GM12878 (cell line): ENCODE results near the gene RASGRF1. TPM values are rescaled to one million over a fixed set of nuclear protein-coding genes. Genes with fewer than 3 reads are reported as not detected.

Experiments
- ATAC-seq: fragments of 200-7000 bp; cut with Tn5 transposase; 3 replicates; pipeline ENCODE4 v1.9.1; 2020; ENCODE audit warnings: mild to moderate bottlenecking, moderate library complexity
- BruUV-seq: library from RNA; stranded (reverse); fragments of 400-500 nt; replicated peaks from 2 replicates; lab custom pipeline; 2021; lab: Mats Ljungman, UMichigan
- CTCF ChIA-PET: fragments of 300-600 bp; sonication (Branson Sonifier 250); formaldehyde crosslinking; extraction: SDS; loops from one replicate; lab custom pipeline; 2021; ENCODE audit warnings: inconsistent platforms; lab: Yijun Ruan, JAX
- POLR2A ChIA-PET: fragments of 350-600 bp; formaldehyde crosslinking; extraction: SDS; loops from one replicate; lab custom pipeline; 2021; ENCODE audit warnings: inconsistent platforms; lab: Charles Lee
- RAD21 ChIA-PET: fragments of 300-600 bp; sonication (Branson Sonifier 250); formaldehyde crosslinking; loops from one replicate; lab custom pipeline; 2023; ENCODE audit warnings: antibody characterized with exemption; ENCODE audit not compliant: unreplicated experiment; lab: Charles Lee
- SMC1A ChIA-PET: fragments of 300-600 bp; sonication (Branson Sonifier 250); formaldehyde crosslinking; loops from one replicate; lab custom pipeline; 2023; ENCODE audit not compliant: unreplicated experiment, uncharacterized antibody; lab: Charles Lee
- DNase-seq: peaks from one replicate; pipeline ENCODE4 v3.0.0-alpha.2; 2011; ENCODE audit warnings: low read depth, low spot score
- FAIRE-seq: peaks from 3 replicates; lab custom pipeline; 2011; peaks lifted over from hg19 to GRCh38; lab: Jason Lieb, UNC
- H2AFZ ChIP-seq: 2 replicates; pipeline ENCODE4 v1.6.0; 2011; ENCODE audit warnings: low read depth, low read length, control low read depth; ENCODE audit not compliant: control insufficient read depth
- H3K27ac ChIP-seq: 2 replicates; pipeline ENCODE4 v1.5.1; 2011; ENCODE audit warnings: control low read depth; ENCODE audit not compliant: control insufficient read depth, insufficient read depth
- H3K27me3 ChIP-seq, 2 experiments: replicated peaks in 1 of 2; 2 replicates each; pipeline versions ENCODE4 v1.6.0 to v1.6.1; 2011; ENCODE audit warnings: low read length in 1 of 2; ENCODE audit not compliant: control insufficient read depth in 2 of 2, insufficient read depth in 2 of 2
- H3K36me3 ChIP-seq, 2 experiments: 2 replicates each; pipeline ENCODE4 v1.5.1; 2011; ENCODE audit warnings: low read length in 1 of 2; ENCODE audit not compliant: control insufficient read depth in 2 of 2, insufficient read depth in 2 of 2
- H3K4me1 ChIP-seq: 2 replicates; pipeline ENCODE4 v1.6.1; 2011; ENCODE audit warnings: mild to moderate bottlenecking, low read length, moderate library complexity, mixed read lengths; ENCODE audit not compliant: control insufficient read depth, insufficient read depth
- H3K4me2 ChIP-seq: 2 replicates; pipeline ENCODE4 v1.6.0; 2011; ENCODE audit warnings: control low read depth; ENCODE audit not compliant: control insufficient read depth, insufficient read depth
- H3K4me3 ChIP-seq: fragments of 200-600 bp; sonication (generic); 2 replicates; pipeline ENCODE4 v1.5.1; 2016
- H3K79me2 ChIP-seq: 2 replicates; pipeline ENCODE4 v1.6.0; 2011; ENCODE audit warnings: low read length; ENCODE audit not compliant: control insufficient read depth, insufficient read depth
- H3K9ac ChIP-seq: 2 replicates; pipeline ENCODE4 v1.8.0; 2011; ENCODE audit warnings: low read length, control low read depth, mixed read lengths; ENCODE audit not compliant: control insufficient read depth, insufficient read depth
- H3K9me3 ChIP-seq: replicated peaks from 3 replicates; pipeline ENCODE4 v1.5.1; 2011; ENCODE audit warnings: mild to moderate bottlenecking, low read length; ENCODE audit not compliant: control insufficient read depth, insufficient read depth
- H4K20me1 ChIP-seq: 2 replicates; pipeline ENCODE4 v1.6.0; 2011; ENCODE audit not compliant: control insufficient read depth, insufficient read depth
- BHLHE40 ChIP-seq, 2 experiments: fragments of 450-650 bp in 1 of 2; IDR thresholded peaks; 2 replicates each; pipeline ENCODE4 v1.6.1; 2011 to 2017; ENCODE audit warnings: low read depth in 2 of 2, borderline replicate concordance in 1 of 2, improper control_type of control experiment in 1 of 2, low read length in 1 of 2, mild to moderate bottlenecking in 1 of 2
- CBX3 ChIP-seq: fragments of 200-600 bp; sonication (generic); IDR thresholded peaks from 2 replicates; pipeline ENCODE4 v1.6.1; 2016; ENCODE audit warnings: low read depth, borderline replicate concordance
- CBX5 ChIP-seq: sonication (generic); IDR thresholded peaks from 2 replicates; pipeline ENCODE4 v1.6.1; 2016; ENCODE audit warnings: low read depth, moderate library complexity, mild to moderate bottlenecking, inconsistent platforms
- EED ChIP-seq: sonication (generic); IDR thresholded peaks from 2 replicates; pipeline ENCODE4 v1.6.1; 2016; ENCODE audit warnings: antibody characterized with exemption, low read depth
- IKZF1 ChIP-seq: fragments of 450-650 bp; conservative IDR thresholded peaks from 2 replicates; pipeline ENCODE4 v1.6.1; 2017; ENCODE audit warnings: antibody characterized with exemption, mild to moderate bottlenecking
- IRF4 ChIP-seq: IDR thresholded peaks from 2 replicates; pipeline ENCODE4 v1.6.1; 2011; ENCODE audit warnings: low read depth, low read length
- KAT2A ChIP-seq: conservative IDR thresholded peaks from 2 replicates; pipeline ENCODE4 v1.6.1; 2011; ENCODE audit warnings: low read depth, low read length; ENCODE audit not compliant: control insufficient read depth
- KDM1A ChIP-seq: fragments of 200-600 bp; sonication (generic); IDR thresholded peaks from 2 replicates; pipeline ENCODE4 v1.6.1; 2016; ENCODE audit warnings: borderline replicate concordance
- MTA3 ChIP-seq: IDR thresholded peaks from 2 replicates; pipeline ENCODE4 v1.6.1; 2012; ENCODE audit warnings: low read length, inconsistent platforms, borderline replicate concordance
- PAX5 ChIP-seq: IDR thresholded peaks from 2 replicates; pipeline ENCODE4 v1.6.1; 2011; ENCODE audit warnings: low read depth, low read length, borderline replicate concordance
- POLR2AphosphoS5 ChIP-seq: IDR thresholded peaks from 2 replicates; pipeline ENCODE4 v1.6.1; 2011; ENCODE audit warnings: mild to moderate bottlenecking, low read length, inconsistent platforms
- POU2F2 ChIP-seq: IDR thresholded peaks from 3 replicates; pipeline ENCODE4 v1.6.1; 2011; ENCODE audit warnings: low read depth, mild to moderate bottlenecking, low read length, borderline replicate concordance
- SMAD1 ChIP-seq: fragments of 450-650 bp; IDR thresholded peaks from 2 replicates; pipeline ENCODE4 v1.6.1; 2018; ENCODE audit warnings: mild to moderate bottlenecking, low read depth; ENCODE audit not compliant: partially characterized antibody
- SPI1 ChIP-seq: IDR thresholded peaks from 2 replicates; pipeline ENCODE4 v1.6.1; 2011; ENCODE audit warnings: low read depth, mild to moderate bottlenecking, low read length, moderate library complexity, borderline replicate concordance; ENCODE audit not compliant: insufficient read depth
- YY1 ChIP-seq: IDR thresholded peaks from 2 replicates; pipeline ENCODE4 v1.6.1; 2011; ENCODE audit warnings: low read depth, mild to moderate bottlenecking, low read length
- ZBED1 ChIP-seq: IDR thresholded peaks from 2 replicates; pipeline ENCODE4 v1.6.1; 2016; ENCODE audit warnings: borderline replicate concordance
- WGBS: methylation state at CpG from one replicate; pipeline ENCODE4 v1.1.6; 2016; ENCODE audit warnings: low lambda C conversion rate; ENCODE audit not compliant: insufficient replicate concordance, insufficient coverage; ENCODE audit errors: missing lambda C conversion rate; 5-methylcytosine and 5-hydroxymethylcytosine counted together
- in situ Hi-C: fragments of 300-500 bp; cut with MboI; formaldehyde crosslinking; loops from 9 replicates; pipeline ENCODE4 v1.14.3; 2018; ENCODE audit warnings: mixed read lengths
- intact Hi-C: fragments of 100-400 bp; cut with micrococcal nuclease; formaldehyde crosslinking; loops from one replicate; pipeline ENCODE4 v1.14.2; 2022; ENCODE audit not compliant: unreplicated experiment
- polyA plus RNA-seq, 11 experiments: library from polyadenylated mRNA; depleted of rRNA in 4 of 11; unstranded in 6 of 11; stranded (reverse) in 5 of 11; fragments of >200 nt; fragmentation: Nextera tagmentation in 4 of 11; fragmentation: Illumina TruSeq in 1 of 11; extraction: Ambion mirVana in 4 of 11; extraction: Trizol in 1 of 11; gene quantifications; 1 replicate in 1 of 11; 2 replicates in 10 of 11; pipeline versions ENCODE4 v1.2.1 to v1.2.3, GENCODE V29; 2011 to 2016; ENCODE audit warnings: inconsistent platforms in 2 of 11, missing spikeins in 2 of 11, low read depth in 1 of 11
- total RNA-seq, 4 experiments: library from RNA; depleted of rRNA in 3 of 4; stranded (reverse); fragments of >200 nt in 3 of 4; fragmentation: Illumina TruSeq in 1 of 4; extraction: Trizol in 1 of 4; gene quantifications; 2 replicates each; pipeline versions ENCODE4 v1.2.1 to v1.2.3, GENCODE V29; 2013 to 2021
- TF ChIP-seq, protein P1 (sequence below): IDR thresholded peaks from 2 replicates; pipeline ENCODE4 v1.6.1; 2012; ENCODE audit warnings: low read depth, low read length, improper control_type of control experiment
- TF ChIP-seq, protein P2 (sequence below): IDR thresholded peaks from 2 replicates; pipeline ENCODE4 v1.6.1; 2011; ENCODE audit warnings: low read depth, low read length, improper control_type of control experiment, borderline replicate concordance
- TF ChIP-seq, protein P3 (sequence below): IDR thresholded peaks from 2 replicates; pipeline ENCODE4 v1.6.1; 2011; ENCODE audit warnings: borderline replicate concordance, low read depth, mild to moderate bottlenecking, moderate library complexity, mixed read lengths, low read length; ENCODE audit not compliant: insufficient read depth; ENCODE audit errors: extremely low read length
- TF ChIP-seq, protein P4 (sequence below): IDR thresholded peaks from 2 replicates; pipeline ENCODE4 v1.6.1; 2012; ENCODE audit warnings: low read depth, low read length, improper control_type of control experiment

The RASGRF1 gene
- total and polyA plus RNA-seq, 10 of the 15 experiments (the other 5 are each of a cell fraction or from before 2014, with no cell fraction given): 0.20 to 1.9 (median 0.86) TPM

DNA sequence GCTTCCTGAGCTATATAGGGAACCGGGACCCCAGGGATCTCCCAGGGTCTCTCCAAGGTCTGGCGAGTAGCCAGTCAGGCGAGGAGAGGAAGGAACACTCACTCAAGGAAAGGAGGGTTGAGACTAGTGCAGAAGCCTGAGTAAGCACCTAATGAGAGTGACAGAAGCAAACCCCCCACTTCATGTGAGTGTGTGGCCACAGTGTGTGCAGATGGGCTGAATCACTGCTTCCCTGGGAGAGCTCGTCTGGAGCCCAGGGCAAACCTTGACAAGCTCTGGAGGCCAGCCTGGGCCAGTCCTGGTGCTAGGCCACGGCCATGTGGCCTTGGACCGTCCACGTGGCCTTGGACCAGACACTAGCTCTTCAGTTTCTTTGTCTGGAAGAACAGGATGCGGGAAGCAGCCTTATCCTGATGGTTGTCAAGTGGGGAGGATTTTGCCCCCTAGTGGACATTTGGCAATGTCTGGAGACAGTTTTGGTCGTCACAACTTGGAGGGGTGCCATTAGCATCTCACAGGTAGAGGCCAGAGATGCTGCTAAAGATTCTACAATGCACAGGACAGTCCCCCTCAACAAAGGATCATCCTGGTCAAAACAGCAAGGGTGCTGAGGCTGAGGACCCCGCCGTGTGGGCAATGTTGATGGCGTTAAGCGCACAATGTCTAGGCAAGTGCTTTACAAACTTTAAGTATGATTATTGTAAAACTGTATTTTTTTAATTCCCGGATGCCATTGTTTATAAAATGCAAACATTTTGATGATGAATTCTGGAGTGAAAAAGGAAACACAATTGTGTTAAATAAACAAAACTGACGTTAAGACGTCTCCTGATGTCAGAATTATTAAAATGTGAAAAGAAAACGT lies 110.9 kb downstream of the RASGRF1 start:
- in situ Hi-C loops: loop anchor here (25.0 kb wide), 1 partner anchor 817 kb away; no protein-coding TSS in a partner anchor
- ATAC-seq: peak; percentile 45
- intact Hi-C loops: loop anchor here (2.0 kb wide), 1 partner anchor 25 kb away; no protein-coding TSS in a partner anchor
- Histone ChIP-seq H3K79me2 (peaks cover 28% of the 10 kb centered on the region), H3K4me2 (peak overlapping the region; percentile 85), H3K27ac (peak overlapping the region; percentile 96), H2AFZ (peak overlapping the region; percentile 58), H4K20me1 (no peaks in the 10 kb centered on the region), H3K9me3 (no peaks in the 10 kb centered on the region; the same call in 2 of the 3 replicates), H3K27me3 (no peaks in the 10 kb centered on the region), H3K36me3 (no peaks in the 10 kb centered on the region), H3K9ac (peak overlapping the region; percentile 81), H3K4me1 (peaks cover 49% of the 10 kb centered on the region), H3K4me3 (peak overlapping the region; percentile 69)
- 16% methylated on average over 17 of the region's 17 CpGs for WGBS
- SMC1A ChIA-PET: interaction anchor here (0.7 to 8.8 kb wide), 21 partner anchors 9 to 205 kb away, joined by 3 to 91 read pairs (median 5); partner anchors contain the start of gene CTSH
- no TSS peak for BruUV-seq
- CTCF ChIA-PET: interaction anchor here (0.6 to 8.9 kb wide), 35 partner anchors 8 to 827 kb away, joined by 3 to 127 read pairs (median 6); partner anchors contain the start of genes CTSH and MORF4L1
- RAD21 ChIA-PET: interaction anchor here (0.6 to 6.5 kb wide), 22 partner anchors 9 to 205 kb away, joined by 3 to 75 read pairs (median 5); partner anchors contain the start of gene CTSH
- POLR2A ChIA-PET: interaction anchor here (0.6 to 4.3 kb wide), 8 partner anchors 8 to 134 kb away, joined by 3 to 40 read pairs (median 8); partner anchors contain the start of gene CTSH
- peak; percentile 82 for FAIRE-seq
- peak; percentile 66 for DNase-seq
- no peak for TF ChIP-seq SMAD1
- TF ChIP-seq IRF4: peak; percentile 56; the same call in 1 of the 2 replicates
- TF ChIP-seq CBX3: no peak
- TF ChIP-seq ZBED1: no peak
- peak; percentile 80 for TF ChIP-seq YY1
- TF ChIP-seq POU2F2: 0 out of 3 replicates have a peak, but pooled peaks have one; percentile 4
- TF ChIP-seq CBX5: no peak
- no peak for TF ChIP-seq PAX5
- TF ChIP-seq, protein P1, sequence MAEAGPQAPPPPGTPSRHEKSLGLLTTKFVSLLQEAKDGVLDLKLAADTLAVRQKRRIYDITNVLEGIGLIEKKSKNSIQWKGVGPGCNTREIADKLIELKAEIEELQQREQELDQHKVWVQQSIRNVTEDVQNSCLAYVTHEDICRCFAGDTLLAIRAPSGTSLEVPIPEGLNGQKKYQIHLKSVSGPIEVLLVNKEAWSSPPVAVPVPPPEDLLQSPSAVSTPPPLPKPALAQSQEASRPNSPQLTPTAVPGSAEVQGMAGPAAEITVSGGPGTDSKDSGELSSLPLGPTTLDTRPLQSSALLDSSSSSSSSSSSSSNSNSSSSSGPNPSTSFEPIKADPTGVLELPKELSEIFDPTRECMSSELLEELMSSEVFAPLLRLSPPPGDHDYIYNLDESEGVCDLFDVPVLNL: no peak
- TF ChIP-seq MTA3: no peak
- TF ChIP-seq KDM1A: no peak
- no peak for TF ChIP-seq POLR2AphosphoS5
- no peak for TF ChIP-seq KAT2A
- peak; percentile 80 for TF ChIP-seq EED
- no peak for TF ChIP-seq SPI1
- TF ChIP-seq, protein P2, sequence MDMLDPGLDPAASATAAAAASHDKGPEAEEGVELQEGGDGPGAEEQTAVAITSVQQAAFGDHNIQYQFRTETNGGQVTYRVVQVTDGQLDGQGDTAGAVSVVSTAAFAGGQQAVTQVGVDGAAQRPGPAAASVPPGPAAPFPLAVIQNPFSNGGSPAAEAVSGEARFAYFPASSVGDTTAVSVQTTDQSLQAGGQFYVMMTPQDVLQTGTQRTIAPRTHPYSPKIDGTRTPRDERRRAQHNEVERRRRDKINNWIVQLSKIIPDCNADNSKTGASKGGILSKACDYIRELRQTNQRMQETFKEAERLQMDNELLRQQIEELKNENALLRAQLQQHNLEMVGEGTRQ: no peak
- peak; percentile 96 for TF ChIP-seq IKZF1
- TF ChIP-seq, protein P3, sequence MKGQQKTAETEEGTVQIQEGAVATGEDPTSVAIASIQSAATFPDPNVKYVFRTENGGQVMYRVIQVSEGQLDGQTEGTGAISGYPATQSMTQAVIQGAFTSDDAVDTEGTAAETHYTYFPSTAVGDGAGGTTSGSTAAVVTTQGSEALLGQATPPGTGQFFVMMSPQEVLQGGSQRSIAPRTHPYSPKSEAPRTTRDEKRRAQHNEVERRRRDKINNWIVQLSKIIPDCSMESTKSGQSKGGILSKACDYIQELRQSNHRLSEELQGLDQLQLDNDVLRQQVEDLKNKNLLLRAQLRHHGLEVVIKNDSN: peak; percentile 12
- TF ChIP-seq, protein P4, sequence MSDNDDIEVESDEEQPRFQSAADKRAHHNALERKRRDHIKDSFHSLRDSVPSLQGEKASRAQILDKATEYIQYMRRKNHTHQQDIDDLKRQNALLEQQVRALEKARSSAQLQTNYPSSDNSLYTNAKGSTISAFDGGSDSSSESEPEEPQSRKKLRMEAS: peak; percentile 64
- peak; percentile 5 to 18; a peak in 1 of 4 replicates for TF ChIP-seq BHLHE40 (IDR thresholded peaks at IDR 0.05; ENCODE audit: borderline replicate concordance in 1 of 2, low read depth in 2 of 2, low read length in 1 of 2)
